HG02642 (cell line): ENCODE measurements around the gene ST6GALNAC1.

Source experiments
- ATAC-seq: cut with Tn5 transposase; IDR thresholded peaks from one replicate; pipeline ENCODE4 v1.9.1; 2021; ENCODE audit warnings: mild to moderate bottlenecking; ENCODE audit not compliant: unreplicated experiment, poor library complexity

ST6GALNAC1 gene

DNA sequence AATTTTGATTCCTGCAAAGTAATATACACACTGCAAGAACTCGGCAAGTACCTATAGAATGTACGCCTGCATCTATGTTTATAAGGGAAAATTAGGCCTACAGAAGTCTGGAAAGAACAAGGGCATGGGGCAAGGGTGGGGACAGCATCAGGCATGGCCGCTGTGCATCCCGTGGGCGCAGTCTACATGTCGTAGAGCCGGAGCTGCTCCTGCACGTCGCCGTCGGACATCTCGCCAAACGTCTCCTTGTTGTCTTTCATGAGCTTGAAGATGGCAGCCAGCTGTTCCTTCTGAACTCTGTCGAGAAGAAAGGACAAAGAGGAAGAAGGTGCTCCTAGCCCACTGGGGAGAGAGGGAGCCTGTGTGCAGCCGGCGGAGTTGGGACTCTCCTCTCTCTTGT lies 33.8 kb upstream of the ST6GALNAC1 start:
- ATAC-seq = no peak

DNA sequence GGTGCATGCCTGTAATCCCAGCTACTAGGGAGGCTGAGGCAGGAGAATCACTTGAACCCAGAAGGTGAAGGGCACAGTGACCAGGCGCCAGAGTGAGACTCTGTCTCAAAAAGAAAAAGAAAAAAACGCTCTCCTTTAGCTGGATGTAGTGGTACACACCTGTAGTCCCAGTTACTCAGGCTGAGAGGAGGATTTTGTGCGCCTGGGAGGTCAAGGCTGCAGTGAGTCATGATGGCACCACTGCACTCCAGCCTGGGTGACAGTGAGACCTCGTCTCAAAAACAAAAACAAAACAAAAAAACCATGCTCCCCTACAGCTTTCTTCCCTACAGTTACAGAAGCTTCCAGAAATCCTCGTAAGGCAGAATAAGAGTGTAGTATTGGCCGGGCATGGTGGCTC lies 33.1 kb upstream of the ST6GALNAC1 start:
- ATAC-seq = no peak

DNA sequence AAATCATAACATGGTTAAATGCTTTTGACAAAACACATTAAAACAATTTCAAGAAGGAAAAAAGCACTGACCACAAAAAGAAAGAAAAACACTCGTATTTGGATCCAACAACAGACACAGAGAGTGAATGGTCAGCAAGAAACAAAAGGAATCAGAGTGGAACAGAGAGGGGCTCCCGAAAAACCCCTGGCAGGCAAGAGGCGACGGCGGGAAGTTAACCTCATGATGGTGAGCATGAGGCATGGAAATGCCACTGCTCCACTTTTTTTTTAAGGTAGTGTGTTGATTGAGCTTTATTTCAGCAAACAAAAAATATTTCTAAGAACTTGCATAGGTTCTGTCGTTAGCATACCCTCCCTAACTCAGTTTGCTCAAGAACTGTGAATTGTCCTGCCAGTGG lies 32.1 kb upstream of the ST6GALNAC1 start:
- ATAC-seq = no peak

DNA sequence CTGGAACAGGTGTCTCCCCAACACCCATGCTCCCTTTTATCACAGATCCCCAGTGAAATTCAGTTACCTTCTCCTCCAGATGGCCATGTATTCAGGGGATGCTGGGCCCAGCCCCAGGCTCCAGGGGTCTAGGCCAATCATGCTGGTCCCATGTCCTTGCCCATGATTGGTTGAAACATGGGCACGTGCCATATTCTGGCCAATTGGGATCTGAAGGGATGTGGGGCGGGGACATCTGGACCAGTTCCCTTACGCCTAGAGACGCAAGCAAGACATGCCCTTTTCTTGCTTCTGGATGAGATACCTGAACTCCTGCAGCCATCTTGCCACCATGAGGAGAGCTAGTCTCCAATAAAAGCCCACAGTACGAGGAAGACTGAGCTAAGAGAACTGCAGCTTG lies 31.0 kb upstream of the ST6GALNAC1 start:
- no peak for ATAC-seq

DNA sequence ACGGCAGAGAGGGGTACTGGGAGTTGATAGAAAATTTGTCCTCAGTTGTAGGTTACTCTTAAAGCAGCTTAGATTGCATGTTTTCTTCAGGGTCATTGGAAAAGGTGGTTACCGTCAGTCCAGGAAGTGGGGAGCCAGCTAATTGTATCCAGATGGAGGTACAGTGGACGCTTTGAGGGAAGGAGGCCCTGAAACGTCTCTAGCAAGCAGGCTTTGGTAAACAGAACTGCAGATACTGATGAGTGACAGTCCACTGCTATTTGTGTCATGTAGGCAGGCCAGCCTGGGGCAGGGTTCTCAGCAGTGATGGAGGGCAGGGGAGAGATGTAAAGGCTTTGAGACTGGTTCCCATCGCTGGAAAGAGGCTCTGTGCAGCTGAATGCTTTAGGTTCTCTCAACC lies 30.2 kb upstream of the ST6GALNAC1 start:
- ATAC-seq = no peak

DNA sequence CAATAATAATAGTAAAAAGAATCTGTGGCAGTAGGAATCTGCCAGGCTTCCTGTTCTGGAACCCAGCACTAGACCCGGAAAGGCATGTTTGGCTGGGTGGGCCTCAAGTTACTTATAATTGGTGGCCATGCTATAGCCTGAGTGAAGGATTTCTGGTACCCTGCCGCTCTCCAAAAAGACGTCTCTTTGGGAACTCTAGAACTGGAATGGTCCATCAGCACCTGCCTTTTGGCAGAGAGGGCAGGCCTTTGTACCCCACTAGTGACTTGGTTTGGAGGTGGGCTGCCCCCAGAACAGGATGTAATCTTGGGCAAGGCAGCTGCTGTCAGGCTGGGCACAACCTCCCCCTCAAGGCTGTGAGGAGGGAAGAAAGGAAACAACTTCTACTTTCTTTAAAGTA lies 29.3 kb upstream of the ST6GALNAC1 start:
- ATAC-seq = no peak

DNA sequence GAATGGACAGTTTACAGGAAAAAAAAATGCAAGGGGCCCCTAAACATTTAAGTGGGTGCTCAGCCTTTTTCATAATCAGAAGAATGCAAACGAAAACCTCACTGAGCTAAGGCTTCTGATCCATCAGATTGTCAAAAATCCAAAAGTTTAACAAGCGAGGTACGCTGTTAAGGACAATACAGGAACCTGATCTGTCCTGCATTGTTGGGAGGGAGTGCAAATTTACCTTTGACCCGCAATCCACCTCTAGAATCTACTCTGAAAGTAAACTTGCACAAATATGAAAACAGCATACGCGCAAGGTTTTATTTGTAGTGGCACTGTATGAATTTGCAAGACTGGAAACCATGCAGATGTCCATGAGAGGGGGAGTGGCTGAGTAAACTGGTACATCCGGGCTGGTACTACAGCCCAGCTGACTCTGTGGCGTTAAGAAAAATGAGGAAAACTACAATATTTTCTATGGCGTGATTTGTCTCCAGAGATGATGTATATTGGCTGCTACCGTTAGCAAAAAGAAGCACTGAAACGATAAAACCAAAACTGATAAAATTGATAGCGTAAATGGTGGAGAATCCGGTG lies 28.8 kb upstream of the ST6GALNAC1 start:
- ATAC-seq = no peak

DNA sequence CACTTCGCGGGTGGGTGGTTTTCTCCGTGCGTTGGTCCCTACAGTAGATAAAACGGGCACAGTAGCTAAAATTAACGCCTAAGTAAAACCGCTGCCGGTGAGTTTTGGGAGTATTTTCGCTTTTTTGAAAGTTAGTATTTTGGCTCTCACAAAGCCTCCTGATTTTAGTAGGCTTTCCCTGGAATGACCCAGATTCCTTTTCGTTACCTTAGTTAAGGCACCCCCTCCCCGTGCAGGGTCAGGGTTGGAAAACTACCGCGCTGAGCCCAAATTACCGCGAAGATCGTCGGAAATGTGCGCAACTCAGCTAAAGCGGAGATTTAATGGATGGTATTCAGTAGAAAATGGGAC lies 28.3 kb upstream of the ST6GALNAC1 start:
- peak; percentile 7 for ATAC-seq

DNA sequence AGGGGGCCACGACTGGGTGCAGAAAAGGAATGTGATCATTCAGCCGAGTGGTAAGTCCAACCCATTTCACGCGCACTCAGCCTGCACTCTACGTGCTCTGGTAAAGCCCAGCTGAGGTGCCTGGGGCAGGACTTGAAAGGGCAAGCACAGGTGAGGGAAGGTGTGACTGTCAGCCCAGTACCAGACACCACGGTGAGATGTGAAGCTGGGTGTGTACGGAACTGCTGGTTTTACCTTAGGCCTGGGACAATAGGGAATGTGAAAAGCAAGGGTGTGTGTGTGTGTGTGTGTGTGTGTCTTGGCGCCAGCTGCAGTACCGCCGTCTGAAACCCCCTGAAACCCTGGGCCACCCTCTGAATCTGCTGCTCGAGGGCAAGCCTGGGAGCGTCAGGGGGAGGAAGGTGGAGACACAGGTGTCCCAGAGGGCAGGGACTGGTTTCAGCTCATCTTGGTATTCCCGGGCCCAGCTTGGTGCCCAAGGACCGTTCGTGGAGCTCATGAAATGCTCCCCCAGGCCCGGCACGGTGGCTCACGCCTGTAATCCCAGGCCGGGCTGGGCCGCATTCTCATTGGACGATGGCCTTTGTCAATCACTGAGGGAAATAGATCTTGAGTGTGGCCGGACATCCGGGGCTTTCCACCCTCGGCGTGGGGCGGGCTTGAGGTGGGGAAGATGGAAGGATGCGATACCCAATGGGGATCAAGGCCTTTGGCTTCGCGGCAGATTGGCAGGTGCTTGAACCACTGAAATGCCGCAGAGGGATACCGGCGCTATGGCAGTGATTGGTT lies 27.8 kb upstream of the ST6GALNAC1 start:
- ATAC-seq = peak; percentile 98

DNA sequence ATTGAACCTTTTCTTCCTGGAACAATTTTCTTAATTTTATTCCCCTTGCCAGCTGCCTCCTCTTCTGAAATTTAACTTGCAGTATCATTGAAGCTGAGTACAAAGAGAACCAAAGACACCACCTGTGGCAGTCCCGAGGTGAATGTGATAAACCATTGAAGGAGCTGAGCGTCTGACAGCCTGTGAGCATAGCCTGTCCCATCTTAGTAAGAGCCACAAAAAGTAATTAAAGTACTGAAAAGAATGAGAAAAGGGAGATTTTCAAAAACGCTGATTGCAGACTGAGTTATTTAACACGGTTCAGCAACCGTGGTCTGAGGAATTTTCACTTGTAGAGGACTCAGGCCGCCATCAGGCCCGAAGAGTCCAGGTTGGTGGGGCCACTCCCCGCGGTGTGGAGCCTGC lies 27.2 kb upstream of the ST6GALNAC1 start:
- no peak for ATAC-seq

DNA sequence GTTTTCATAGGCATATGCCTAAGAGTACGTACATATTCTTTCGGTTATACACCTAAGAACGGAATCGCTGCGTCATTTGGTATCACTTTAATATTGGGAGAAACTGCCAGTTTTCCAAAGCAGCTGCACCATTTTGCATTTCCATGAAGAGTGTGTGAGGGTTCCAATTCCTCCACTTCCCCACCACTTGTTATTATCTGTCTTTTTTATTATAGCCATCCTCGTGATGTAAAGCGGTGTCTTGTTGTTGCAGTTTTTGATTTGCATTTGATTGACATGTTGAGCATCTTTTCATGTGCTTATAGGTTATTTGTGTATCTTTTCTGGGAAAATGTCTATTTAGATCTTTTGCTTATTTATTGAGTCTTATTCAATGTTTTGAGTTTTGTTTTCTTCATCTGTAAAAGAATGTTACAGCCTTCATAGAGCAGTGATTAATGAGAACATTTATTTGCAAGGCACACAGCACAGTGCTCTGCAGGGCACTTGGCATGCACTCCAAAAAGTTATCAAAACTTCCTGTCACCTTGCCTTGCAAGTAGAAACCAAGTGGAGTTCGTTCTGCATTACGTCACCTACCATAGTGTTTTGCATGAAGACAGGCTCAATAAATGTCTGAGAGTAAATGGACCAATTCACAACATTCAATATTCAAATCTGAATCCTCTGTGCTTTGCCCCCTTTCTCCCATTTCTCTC lies 26.6 kb upstream of the ST6GALNAC1 start:
- no peak for ATAC-seq

DNA sequence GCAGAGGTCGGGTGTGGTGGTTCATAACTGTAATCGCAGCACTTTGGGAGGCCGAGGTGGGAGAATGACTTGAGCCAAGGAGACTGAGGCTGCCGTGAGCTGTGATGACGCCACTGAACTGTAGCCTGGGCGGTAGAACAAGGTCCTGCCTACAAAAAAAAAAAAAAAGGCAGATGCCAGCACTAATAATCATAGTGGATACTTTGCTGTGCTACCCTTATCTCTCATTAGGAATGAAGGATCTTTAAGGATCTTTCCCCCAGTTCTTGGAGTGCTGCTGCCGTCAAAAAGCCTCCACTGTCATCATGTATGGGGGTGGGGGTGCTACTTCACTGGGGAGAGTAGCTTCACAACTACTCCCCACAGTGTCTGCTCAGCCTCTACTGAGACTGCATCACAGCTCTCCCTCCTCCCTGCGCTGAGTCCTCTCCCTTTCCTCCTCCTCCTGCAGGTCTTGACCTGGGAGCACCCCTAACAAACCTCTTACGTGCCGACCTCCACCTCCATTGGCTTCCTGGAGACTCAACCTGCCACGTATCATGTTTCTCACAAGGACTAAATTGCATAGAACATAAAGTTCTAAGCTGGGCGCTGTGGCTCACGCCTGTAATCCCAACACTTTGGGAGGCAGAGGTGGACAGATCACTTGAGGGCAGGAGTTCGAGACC lies 24.4 kb upstream of the ST6GALNAC1 start:
- no peak for ATAC-seq

DNA sequence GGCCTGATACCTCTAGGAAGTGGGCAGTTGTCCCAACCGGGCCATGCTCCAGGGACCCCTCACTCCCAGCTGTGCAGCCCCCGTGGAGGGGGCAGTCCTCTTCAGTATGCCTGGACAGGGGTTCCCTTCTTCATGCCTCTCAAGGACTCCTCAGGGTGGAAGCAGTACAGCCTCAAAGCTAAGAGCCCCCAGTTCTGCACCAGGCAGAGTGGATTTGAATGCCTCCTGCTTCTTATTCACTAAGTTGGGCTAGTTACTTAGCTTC lies 23.9 kb upstream of the ST6GALNAC1 start:
- no peak for ATAC-seq

DNA sequence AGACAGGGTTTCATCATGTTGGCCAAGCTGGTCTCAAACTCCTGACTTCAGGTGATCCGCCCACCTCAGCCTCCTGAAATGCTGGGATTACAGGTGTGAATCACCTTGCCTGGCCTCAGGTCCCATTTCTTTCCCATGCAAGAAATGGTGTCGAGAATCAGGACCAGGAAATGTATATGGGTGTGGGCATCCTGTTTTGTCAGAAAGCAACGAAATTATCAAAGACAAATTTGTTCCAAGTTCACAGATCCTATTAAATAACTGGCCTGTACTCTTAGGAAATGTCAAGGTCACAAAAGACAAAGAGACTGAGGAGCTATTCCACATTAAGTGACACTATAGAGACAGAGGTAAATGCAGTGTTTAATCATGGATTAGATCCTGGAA lies 17.1 kb upstream of the ST6GALNAC1 start:
- ATAC-seq = no peak

DNA sequence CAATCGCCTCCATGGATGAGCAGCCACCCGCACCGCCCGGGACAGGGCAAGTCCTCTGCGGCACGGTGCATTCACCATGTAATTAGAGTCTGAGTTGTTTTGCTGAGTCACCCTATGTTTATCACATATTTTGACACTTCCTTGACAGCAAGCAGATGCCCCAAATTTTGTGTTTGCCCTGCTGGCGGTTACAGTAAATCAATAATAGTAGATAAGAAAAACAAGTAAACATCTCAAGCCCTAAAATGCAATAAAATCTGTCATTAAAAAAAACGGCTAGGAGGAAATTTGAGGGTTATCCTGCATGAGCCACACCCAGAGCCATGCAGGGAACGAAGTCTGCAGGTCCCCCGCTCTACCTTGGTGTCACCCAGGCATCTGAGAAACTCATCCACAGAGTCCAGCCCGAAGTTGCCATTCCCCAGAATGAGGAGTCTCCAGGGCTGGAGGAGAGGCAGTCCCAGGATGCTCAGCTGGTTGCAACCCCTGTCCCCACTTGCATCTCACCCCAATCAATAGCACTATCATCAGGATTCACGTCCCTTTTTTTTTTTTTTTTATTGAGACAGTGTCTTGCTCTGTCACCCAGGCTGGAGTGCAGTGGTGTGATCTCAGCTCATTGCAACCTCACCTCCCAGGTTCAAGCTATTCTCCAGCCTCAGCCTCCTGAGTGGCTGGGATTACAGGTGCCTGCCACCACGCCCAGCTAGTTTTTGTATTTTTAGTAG lies 16.5 kb upstream of the ST6GALNAC1 start:
- no peak for ATAC-seq

DNA sequence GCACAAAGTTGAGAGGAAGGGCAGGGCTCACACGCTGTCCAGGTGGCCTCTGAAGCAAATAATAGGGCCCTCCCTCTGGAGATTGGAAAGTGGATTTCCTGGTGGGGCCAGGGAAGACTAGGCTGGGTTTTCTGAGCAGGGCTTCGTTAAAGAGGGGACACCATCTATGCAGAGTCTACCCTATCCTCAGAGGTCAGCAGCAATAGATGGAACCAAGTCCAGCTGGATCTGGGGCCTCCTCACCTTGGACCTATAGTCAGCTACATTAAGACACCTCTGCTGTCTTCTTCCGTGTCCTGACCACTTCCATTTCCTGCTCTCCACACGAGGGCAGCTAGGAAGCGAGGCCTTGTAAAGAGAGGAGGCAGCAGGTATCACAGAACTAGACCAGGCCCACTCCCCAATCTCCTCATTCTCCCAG lies 14.7 kb upstream of the ST6GALNAC1 start:
- ATAC-seq = no peak

DNA sequence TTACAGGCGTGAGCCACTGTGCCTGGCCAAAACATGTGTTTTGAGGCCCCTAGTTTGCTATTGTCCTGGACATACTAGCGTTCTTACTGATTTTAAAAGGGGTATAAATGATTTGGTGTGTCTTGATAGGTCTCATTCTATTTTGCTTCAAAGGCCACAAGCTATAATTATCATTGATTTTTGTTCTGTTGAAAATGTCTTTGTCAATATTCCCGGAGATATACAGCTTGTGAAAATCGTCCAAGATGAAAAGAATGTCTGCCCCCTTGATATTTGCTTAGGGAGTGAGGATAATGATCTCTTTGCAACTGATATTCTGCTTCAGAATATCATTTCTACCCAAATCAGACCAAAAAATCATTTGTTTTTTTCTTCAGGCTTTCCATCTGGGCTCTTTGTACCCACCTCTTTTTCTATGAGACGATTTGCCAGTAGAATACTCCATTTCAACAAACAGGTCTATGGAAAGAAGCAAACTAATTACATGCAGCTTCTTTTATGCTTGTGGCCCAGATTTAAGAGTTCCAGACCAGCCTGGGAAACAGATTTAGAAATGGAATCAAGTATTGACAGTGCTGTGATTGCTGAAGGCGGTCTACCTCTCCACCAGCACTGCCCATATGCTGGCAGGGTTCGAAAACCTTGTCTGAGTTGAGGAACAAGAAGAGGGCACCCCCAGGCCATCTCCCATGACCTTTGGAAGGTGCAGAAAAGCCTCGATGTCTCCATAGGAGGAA lies 14.1 kb upstream of the ST6GALNAC1 start:
- ATAC-seq = no peak

DNA sequence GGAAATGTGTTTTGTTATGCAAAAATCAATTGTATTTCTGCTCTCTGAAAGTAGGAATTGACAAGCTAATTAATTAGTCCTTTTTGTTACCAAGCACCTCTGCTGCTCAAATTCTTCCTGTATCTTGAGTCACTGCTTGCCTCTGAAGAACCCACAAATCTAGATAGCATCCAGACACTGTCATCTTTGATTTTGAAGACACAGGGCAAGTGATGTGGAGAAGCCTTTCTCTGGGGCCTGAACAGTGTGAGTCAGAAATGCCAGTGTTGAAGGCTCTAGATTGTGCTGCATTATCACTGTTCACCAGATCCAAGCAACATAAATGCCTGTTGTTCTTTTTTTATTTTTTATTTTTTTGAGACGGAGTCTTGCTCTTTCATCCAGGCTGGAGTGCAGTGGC lies 10.9 kb upstream of the ST6GALNAC1 start:
- ATAC-seq = no peak

DNA sequence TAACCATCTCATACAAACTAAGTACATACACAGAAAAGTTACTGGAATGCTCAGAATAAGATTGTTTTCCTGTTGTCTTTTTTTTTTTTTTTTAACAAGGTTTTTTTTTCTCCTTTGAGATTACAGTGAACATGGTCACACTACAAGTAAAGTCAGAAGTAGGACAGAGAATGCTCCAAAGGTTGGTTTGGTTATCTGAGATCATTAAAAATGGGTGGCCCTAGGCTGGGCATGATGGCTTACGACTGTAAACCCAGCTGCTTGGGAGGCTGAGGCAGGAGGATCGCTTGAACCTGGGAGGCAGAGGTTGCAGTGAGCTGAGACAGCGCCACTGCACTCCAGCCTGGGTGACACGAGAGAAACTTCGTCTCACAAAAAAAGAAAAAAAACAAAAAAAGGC lies 6.9 kb upstream of the ST6GALNAC1 start:
- ATAC-seq = no peak

DNA sequence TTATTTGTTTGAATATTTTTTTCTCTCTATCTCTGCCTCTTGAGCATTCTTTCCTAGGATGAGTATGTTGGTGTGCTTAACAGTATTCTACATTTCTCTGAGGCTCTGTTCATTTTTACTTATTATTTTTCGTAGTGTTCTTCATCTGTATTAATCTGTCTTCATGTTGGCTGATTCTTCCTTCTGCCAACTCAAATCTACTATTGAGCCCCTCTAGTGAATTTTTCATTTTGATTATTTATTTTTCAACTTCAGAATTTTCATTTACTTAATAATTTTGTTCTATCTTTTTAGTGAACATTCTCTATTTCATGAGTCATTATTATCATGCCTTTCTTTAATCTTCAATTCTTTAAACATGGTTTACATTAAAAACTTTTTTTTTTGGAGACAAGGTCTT lies 3.2 kb upstream of the ST6GALNAC1 start:
- ATAC-seq = no peak
